ENCODE data around the gene SND1.

The SND1 gene

GRCh38 chr7:128032605-128033235 is 380.7 kb downstream of the SND1 start:
- no peak for DNase-seq

DNA sequence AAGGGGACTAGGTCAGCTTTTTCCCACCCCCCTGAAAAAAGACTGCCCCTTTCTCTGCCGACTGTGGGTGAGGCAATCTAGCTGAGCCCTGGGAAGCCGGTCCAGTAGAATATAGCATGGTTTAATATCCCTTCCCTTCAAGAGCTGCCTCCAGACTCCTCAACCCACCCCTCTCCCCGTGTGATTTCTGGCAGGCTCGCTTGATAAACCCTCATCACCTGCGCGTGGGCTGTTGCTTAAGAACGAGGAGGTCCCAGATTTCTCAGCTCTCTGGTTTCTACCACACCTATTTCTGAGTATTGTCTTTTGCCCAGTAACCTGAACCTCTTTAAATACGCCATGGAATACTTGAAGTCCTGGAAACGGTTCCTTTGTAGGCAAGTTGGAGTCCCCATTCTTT is 381.3 kb downstream of the SND1 start:
- DNase-seq, result no peak

- no peak for DNase-seq
These were observed 382.8 kb downstream of the SND1 start for GRCh38 chr7:128034825-128035224.

DNA sequence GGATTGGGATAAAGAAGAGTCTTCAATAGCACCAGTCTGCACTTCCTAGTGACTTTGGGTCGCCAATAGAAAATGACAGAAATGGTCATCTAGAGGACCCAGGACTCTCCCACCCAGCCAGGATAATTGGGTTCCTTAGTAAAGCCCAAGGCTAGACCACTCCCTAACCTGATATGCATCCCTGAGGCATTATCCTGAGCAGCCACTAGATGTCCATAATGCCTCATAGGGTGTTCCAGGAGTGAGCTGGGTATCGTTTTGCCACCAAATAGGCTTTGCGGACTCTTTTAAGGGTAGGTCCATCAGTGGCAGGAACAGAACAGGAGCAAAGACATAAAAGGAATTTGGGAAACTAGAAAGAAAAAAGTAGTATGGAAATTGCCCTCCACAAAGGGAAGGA is 383.7 kb downstream of the SND1 start:
- no peak for DNase-seq

GRCh38 chr7:128036226-128036940 is 384.4 kb downstream of the SND1 start:
- DNase-seq, result no peak

- DNase-seq, result no peak
These were observed 385.1 kb downstream of the SND1 start for GRCh38 chr7:128037081-128037480.

DNA sequence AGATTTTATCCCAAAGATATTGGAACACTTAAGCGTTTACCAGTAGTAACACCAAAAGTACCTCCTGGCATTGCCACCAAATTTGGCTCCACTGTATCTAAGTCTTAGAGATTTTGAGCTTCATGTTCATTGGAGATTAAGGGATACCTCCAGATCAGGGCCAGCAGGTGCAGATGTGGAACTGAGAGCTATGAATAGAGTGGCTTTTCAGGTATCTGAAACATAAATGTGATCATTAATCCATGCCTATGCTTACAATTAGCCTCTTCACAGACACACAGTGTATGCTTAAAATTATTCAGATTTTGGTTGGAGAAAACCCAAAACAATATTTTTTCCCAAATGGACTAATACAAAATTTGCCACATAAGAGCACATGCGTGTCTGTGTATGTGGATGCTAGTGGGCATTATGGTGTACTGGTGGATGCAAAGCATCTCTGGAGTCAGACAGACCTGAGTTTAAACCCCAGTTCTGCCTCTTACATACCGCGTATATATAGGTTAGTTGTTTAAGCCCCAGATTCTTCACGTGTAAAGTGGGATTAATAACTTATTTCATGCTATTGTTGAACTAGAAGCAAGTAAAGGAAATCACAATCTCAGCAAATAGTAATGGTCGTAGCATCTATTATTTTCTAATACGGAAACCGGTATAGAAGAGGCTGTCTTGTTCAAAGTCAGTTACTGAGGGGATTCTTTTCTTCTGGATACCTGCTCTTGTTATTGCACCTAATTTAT is 386.1 kb downstream of the SND1 start:
- DNase-seq, result no peak

- no peak for DNase-seq
These were observed 387.6 kb downstream of the SND1 start for GRCh38 chr7:128039544-128039953.

DNA sequence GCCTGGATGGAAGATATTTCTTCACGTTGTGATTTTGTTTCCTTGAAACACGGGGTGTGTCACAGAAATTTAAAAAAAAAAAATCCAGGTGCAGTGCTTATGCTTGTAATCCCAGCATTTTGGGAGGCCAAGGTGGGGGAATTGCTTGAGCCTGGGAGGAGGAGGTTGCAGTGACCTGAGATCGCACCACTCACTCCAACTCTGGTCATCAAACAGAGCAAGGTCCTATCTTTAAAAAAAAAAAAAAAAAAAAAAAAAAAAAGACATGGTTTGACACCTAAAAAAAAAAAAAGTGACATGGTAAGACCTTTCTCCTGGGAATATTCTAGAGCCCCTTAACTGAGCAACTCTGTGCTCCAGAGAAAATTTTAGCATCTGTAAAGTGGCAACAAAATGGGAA is 388.2 kb downstream of the SND1 start:
- DNase-seq, result no peak

DNA sequence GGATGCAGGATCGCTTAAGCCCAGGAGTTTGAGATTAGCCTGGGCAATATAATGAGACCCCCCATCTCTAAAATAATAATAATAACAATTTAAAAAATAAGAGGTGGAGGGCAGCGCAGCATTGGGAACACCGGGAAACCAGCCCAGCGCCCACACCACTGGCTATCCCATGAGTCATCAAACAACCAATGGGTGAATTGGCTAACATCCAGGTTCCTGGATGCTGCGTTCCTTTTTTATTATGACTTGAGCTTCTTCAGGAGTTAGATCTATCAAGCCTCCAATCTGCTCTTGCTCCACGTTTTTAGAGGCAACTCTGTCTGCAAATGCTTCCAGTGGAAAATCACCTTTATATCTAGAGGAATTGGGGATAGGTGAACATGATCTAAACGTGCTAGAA is 389.2 kb downstream of the SND1 start:
- DNase-seq, result no peak

DNA sequence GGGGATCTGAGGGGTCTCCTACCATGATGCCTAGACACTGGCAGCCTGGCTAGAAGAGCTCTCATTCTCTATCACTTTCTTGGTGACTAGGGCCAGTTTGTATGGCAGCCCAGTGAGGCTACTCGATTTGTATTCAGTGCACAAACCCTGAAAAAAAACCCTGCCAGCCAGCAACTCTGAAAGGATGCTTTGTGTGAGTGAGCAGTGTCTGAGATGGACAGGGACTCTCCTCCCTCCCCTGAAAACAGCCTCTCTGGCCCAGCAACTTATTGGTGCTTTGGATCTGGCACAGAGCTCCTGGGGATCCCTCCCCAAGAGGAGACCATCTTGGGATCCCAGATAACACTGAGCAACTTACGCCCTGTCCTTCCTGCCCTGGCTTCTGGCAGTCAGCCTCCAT is 390.0 kb downstream of the SND1 start:
- no peak for DNase-seq

- DNase-seq, result no peak
These were observed 392.1 kb downstream of the SND1 start for GRCh38 chr7:128044064-128044463.

- DNase-seq, result no peak
These were observed 393.2 kb downstream of the SND1 start for GRCh38 chr7:128045158-128045557.

GRCh38 chr7:128045766-128046165 is 393.8 kb downstream of the SND1 start:
- no peak for DNase-seq

DNA sequence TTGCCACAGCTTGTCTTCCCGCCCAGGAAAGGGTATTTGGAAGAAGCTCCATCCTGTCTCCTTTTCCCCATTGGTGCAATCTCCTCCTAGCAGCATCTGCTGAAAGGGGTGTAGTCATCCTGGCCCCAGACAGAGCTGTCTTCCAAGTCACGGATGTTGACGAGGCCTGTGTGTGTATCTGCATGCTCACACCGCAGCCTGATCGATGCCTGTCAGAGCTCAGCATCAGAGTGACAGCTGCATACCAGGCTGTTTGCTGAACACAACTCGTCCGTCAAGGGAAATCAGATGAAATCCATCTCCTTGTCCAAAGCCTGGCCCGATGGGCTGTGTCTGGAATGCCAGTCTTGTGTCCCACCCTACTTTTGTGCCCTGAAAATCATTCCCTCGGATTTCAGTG is 400.4 kb downstream of the SND1 start:
- DNase-seq, result no peak

GRCh38 chr7:128053023-128053422 is 401.0 kb downstream of the SND1 start:
- no peak for DNase-seq

DNA sequence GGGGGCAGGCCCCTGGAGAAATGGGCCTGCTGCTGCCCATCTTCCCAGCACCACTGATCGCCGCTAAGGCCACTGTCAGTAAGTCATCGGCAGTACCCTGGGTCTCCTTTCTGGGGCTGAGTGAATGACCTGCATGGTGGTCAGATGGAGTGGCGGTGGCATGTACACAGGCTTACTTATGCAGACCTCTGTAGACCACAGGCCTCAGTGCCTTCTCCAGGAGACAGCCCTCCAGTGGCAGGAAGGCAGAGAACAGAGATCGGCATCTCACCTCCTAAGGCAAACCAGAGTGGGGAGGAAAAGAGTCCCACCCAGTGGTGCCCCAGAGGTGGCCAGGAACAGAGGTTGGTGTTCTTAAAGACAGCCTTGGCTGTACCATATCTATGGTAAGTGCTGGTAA is 402.0 kb downstream of the SND1 start:
- no peak for DNase-seq

GRCh38 chr7:128054511-128054910 is 402.5 kb downstream of the SND1 start:
- no peak for DNase-seq

DNA sequence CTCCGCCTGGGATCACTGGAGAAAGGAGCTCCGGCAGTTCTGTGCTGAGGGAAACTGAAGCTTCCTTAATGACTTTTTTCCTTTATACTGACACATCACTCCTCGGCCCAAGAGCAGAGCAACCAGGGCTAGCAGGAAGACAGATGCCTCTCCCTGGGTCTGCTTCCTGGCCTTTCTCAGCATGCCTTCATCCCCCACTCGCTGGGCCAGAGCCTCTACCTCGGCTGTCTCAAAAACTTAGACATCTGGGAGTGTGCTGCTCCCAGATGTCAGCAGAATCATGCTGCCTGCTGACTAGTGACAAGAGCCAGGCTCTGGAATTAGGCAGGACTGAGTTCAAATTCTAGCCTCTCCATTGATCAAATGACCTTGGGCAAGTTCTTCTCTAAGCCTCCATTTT is 403.6 kb downstream of the SND1 start:
- no peak for DNase-seq

- DNase-seq, result no peak
These were observed 404.9 kb downstream of the SND1 start for GRCh38 chr7:128056901-128057300.

DNA sequence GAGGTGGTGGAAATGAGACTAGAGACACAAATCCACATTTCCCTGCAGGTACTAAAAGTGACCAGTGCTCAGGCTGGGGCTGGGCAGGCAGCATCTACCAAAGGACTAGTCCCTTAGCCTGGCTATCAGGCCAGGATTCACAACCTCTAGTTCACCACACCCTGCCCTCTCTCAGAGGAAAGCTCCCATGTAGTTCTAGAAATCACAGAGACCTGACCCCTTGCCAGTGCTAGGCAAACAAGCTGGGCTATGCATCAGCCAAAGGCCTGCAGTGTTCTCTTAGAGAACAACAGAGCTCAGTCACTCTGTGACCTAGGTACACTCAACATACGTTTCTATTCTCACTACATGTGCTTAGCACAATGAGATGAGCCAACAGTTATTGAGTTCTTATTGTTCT is 405.9 kb downstream of the SND1 start:
- DNase-seq, result no peak

DNA sequence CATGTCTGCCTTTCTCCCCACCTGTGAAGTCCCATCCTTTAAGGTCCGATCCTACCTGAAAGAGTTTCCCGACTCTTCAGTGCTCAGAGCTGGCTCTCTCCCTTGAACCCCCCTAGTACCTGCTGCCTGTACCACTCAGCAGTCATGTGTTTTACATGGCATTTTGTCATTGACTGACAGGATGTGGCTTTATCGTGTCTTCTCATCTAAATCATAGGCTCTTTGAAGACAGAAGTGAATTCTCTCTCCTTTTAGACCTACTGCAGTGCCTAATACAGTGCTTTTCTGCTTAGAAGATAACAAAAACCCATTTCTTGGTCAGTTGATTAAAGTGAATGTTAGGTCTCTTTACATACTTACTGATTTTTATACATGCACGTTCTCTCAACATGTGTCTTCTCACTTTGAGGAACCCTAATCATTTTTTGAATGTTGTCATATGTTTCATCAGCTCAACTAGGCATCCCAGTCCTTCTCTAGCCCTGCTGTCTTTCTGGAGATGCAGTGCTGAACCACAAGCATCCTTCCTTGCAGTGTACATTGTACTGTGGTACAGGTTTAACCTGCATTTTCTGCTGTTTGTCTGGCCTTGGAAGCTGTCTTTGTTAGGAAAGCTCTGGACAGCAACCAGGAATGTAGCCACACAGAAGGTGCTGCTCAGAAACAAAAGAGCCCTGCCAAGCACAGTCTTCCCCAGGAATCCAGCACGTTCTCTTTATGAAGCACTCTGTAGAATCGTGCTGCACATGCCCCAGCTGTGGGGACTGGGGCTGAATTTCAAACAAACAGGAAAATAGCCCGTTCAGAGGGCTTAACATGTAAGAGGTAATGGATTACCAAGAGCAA is 407.4 kb downstream of the SND1 start:
- no peak for DNase-seq

GRCh38 chr7:128060018-128060417 is 408.0 kb downstream of the SND1 start:
- DNase-seq, result no peak

Data from stimulated activated naive CD4-positive, alpha-beta T cell treated with Interleukin-2 at 50 U/mL for 16 hours (primary cell).